ENCODE results near the gene DNAH2.

DNA sequence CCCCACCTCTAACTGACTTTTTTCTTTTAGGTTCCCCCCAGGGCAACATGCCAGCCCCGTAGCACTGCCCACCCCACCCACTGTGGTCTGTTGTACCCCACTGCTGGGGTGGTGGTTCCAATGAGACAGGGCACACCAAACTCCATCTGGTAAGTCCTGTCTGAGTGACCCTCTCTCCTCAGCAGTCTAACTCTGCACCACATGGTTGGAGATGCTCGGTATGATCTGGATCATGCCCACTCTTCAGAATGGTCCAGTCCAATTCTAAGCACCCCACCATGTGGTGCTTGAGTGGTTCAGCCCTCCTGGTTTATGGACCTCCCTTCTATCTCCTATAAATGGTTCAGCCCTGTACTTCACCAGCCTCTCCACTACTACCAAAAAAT, 122.3 kb downstream of the DNAH2 start:
- TF ChIP-seq PHF20 (CRISPR knock-in tag; IDR thresholded peaks at IDR 0.05) (no peak), ZIK1 (CRISPR knock-in tag; IDR thresholded peaks at IDR 0.05; ENCODE audit: borderline replicate concordance, low read depth) (no peak)
- TF ChIP-seq, protein P1, sequence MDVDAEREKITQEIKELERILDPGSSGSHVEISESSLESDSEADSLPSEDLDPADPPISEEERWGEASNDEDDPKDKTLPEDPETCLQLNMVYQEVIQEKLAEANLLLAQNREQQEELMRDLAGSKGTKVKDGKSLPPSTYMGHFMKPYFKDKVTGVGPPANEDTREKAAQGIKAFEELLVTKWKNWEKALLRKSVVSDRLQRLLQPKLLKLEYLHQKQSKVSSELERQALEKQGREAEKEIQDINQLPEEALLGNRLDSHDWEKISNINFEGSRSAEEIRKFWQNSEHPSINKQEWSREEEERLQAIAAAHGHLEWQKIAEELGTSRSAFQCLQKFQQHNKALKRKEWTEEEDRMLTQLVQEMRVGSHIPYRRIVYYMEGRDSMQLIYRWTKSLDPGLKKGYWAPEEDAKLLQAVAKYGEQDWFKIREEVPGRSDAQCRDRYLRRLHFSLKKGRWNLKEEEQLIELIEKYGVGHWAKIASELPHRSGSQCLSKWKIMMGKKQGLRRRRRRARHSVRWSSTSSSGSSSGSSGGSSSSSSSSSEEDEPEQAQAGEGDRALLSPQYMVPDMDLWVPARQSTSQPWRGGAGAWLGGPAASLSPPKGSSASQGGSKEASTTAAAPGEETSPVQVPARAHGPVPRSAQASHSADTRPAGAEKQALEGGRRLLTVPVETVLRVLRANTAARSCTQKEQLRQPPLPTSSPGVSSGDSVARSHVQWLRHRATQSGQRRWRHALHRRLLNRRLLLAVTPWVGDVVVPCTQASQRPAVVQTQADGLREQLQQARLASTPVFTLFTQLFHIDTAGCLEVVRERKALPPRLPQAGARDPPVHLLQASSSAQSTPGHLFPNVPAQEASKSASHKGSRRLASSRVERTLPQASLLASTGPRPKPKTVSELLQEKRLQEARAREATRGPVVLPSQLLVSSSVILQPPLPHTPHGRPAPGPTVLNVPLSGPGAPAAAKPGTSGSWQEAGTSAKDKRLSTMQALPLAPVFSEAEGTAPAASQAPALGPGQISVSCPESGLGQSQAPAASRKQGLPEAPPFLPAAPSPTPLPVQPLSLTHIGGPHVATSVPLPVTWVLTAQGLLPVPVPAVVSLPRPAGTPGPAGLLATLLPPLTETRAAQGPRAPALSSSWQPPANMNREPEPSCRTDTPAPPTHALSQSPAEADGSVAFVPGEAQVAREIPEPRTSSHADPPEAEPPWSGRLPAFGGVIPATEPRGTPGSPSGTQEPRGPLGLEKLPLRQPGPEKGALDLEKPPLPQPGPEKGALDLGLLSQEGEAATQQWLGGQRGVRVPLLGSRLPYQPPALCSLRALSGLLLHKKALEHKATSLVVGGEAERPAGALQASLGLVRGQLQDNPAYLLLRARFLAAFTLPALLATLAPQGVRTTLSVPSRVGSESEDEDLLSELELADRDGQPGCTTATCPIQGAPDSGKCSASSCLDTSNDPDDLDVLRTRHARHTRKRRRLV (CRISPR knock-in tag; IDR thresholded peaks at IDR 0.05): no peak
